Measurements from ENCODE around the gene NR3C2. TPM values are rescaled to one million over a fixed set of nuclear protein-coding genes. Genes with fewer than 3 reads are reported as not detected.

The NR3C2 gene
- total RNA-seq, 1 experiment from 2014 or later, result 2.7 TPM

DNA sequence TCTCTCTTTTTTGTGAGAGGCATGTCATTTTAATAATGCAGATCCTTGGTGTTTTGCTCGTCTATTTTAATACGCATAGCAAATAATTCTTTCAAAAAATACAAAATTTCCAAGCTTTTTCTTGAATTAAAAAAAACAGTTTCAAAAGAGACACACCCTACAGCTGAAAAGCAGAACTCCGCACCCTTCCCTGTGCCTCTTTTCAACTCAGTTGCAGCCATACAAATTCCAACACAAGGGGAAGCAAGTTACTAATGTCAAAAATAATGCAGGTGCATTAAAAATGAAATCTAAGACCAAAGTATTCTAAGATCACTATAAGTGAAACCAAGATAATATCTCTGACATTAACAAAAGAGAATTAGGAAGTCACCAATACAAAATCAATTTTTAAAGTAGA lies 66.6 kb downstream of the NR3C2 start:
- no peak for DNase-seq (ENCODE audit: low read depth, low spot score)
- POLR2A ChIA-PET, result interaction anchor here (0.7 kb wide), 1 partner anchor 10 kb away, joined by 3 read pairs; no protein-coding TSS in a partner anchor

More for the DNA sequence above, 66.6 kb downstream of the NR3C2 start:
- no peaks in the 10 kb centered on the region for H3K36me3 ChIP-seq (ENCODE audit: control insufficient read depth in 1 of 2, insufficient read depth in 2 of 2, low read length in 2 of 2)
- no peak for ATAC-seq
- peak overlapping the region; percentile 80 for H2AFZ ChIP-seq (ENCODE audit: low read depth, low read length, poor library complexity, severe bottlenecking)
- no peak overlapping the region for H3K27ac ChIP-seq (ENCODE audit: low read depth, low read length)
- no peak overlapping the region for H3K9ac ChIP-seq (ENCODE audit: low read length)
- no TSS peak for BruUV-seq (replicated peaks)
- H3K4me3 ChIP-seq (replicated peaks in 1 of 2; ENCODE audit: low read depth in 1 of 2, low read length in 2 of 2), result no peak overlapping the region
- no peaks in the 10 kb centered on the region for H3K79me2 ChIP-seq (ENCODE audit: insufficient read depth, low read length)
- no peaks in the 10 kb centered on the region for H3K9me2 ChIP-seq (ENCODE audit: insufficient read depth)
- peaks cover 4 to 8% of the 10 kb centered on the region in 2 experiments; a peak in 3 of 4 replicates for H3K4me1 ChIP-seq (ENCODE audit: control insufficient read depth in 1 of 2, insufficient read depth in 2 of 2, low read length in 2 of 2)
- RAD21 ChIA-PET (ENCODE audit: low non-redundant PET in 1 of 2, low total read pairs in 2 of 2, uncharacterized antibody in 2 of 2, unreplicated experiment in 2 of 2), result no interaction called here
- H3K9me3 ChIP-seq (ENCODE audit: control insufficient read depth in 1 of 2, insufficient read depth in 1 of 2, low read depth in 1 of 2, low read length in 2 of 2), result no peaks in the 10 kb centered on the region
- intact Hi-C loops (cut with micrococcal nuclease), result no loop called here
- no peaks in the 10 kb centered on the region for H4K20me1 ChIP-seq (ENCODE audit: insufficient read depth)
- CTCF ChIA-PET, result no interaction called here
- H3K4me2 ChIP-seq (ENCODE audit: low read length), result peak overlapping the region; percentile 49
- no peak for TF ChIP-seq ELF1 (IDR thresholded peaks at IDR 0.05; ENCODE audit: borderline replicate concordance, low read depth)
- no peak for TF ChIP-seq ZNF274 (IDR thresholded peaks at IDR 0.05; ENCODE audit: low read depth, low read length)
- TF ChIP-seq CTCF (IDR thresholded peaks at IDR 0.05 in 2 of 3, conservative IDR thresholded peaks at IDR 0.05 in 1 of 3; ENCODE audit: borderline replicate concordance in 1 of 3, insufficient read depth in 1 of 3, low read depth in 2 of 3, low read length in 2 of 3), result no peak
- TF ChIP-seq SIN3A (IDR thresholded peaks at IDR 0.05; ENCODE audit: low read depth), result no peak
- TF ChIP-seq REST (IDR thresholded peaks at IDR 0.05; ENCODE audit: low read depth), result no peak
- TF ChIP-seq EZH2phosphoT487 (IDR thresholded peaks at IDR 0.05; ENCODE audit: borderline replicate concordance), result no peak
- TF ChIP-seq SP1 (IDR thresholded peaks at IDR 0.05; ENCODE audit: low read depth), result no peak
- no peak for TF ChIP-seq POLR2AphosphoS5 (IDR thresholded peaks at IDR 0.05; ENCODE audit: low read depth, low read length)
- TF ChIP-seq YY1 (IDR thresholded peaks at IDR 0.05; ENCODE audit: extremely low read depth, insufficient replicate concordance, low read depth, low read length), result no peak
- no peaks in the 10 kb centered on the region for H3K27me3 ChIP-seq (ENCODE audit: insufficient read depth, low read length)
